ENCODE data around the gene NXPE4.
"Not testable (repeated sequence)": the region's sequence is repeated elsewhere in the genome, so short reads cannot be mapped to it uniquely, and the experiment has no call there.

The NXPE4 gene

GRCh38 chr11:114615448-114616361, 20.1 kb upstream of the NXPE4 start:
- Histone ChIP-seq H4K20me1 (ENCODE audit: insufficient read depth, low read length) (no peaks in the 10 kb centered on the region), H3K4me2 (ENCODE audit: low read length) (no peak overlapping the region), H3K9ac (ENCODE audit: low read length) (no peak overlapping the region), H3K4me1 (ENCODE audit: low read length) (no peaks in the 10 kb centered on the region), H3K27me3 (ENCODE audit: low read depth, low read length) (no peaks in the 10 kb centered on the region), H2AFZ (ENCODE audit: low read depth, low read length) (no peak overlapping the region), H3K36me3 (replicated peaks; ENCODE audit: low read depth, low read length) (no peaks in the 10 kb centered on the region), H3K27ac (ENCODE audit: low read length) (no peak overlapping the region), H3K79me2 (ENCODE audit: low read length) (no peaks in the 10 kb centered on the region), H3K9me3 (ENCODE audit: insufficient read depth, low read length) (no peaks in the 10 kb centered on the region), H3K4me3 (ENCODE audit: low read length) (no peak overlapping the region)
- TF ChIP-seq CTCF (IDR thresholded peaks at IDR 0.05; ENCODE audit: low read depth, low read length) (no peak), EZH2phosphoT487 (IDR thresholded peaks at IDR 0.05; ENCODE audit: low read depth) (no peak)

DNA sequence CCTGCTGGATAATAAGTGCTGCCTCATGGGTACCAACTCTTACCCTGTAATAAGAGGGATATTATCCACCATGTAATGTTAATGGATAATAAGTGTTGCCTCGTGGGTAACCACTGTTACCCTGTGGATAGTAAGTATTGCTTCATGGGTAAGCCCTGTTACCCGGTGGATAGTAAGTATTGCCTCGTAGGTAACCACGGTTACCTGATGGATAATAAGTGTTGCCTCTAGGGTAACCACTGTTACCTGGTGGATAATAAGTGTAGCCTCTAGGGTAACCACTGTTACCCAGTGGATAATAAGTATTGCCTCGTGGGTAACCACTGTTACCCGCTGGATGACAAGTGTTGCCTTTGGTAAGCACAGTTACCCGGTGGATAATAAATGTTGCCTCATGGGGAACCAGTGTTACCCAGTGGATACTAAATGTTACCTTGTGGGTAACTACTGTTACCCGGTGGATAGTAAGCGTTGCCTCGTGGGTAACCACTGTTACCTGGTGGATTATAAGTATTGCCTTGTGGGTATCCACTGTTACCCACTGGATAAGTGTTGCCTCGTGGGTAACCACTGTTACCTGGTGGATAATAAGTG, 18.6 kb upstream of the NXPE4 start:
- Histone ChIP-seq H3K4me1 (ENCODE audit: low read length) (no peaks in the 10 kb centered on the region), H3K9ac (ENCODE audit: low read length) (no peak overlapping the region), H3K36me3 (replicated peaks; ENCODE audit: low read depth, low read length) (no peaks in the 10 kb centered on the region), H3K4me2 (ENCODE audit: low read length) (no peak overlapping the region), H3K27me3 (ENCODE audit: low read depth, low read length) (no peaks in the 10 kb centered on the region), H3K79me2 (ENCODE audit: low read length) (no peaks in the 10 kb centered on the region), H3K4me3 (ENCODE audit: low read length) (no peak overlapping the region), H4K20me1 (ENCODE audit: insufficient read depth, low read length) (no peaks in the 10 kb centered on the region), H2AFZ (ENCODE audit: low read depth, low read length) (no peak overlapping the region), H3K27ac (ENCODE audit: low read length) (no peak overlapping the region), H3K9me3 (ENCODE audit: insufficient read depth, low read length) (no peaks in the 10 kb centered on the region)
- no peak for TF ChIP-seq CTCF (IDR thresholded peaks at IDR 0.05; ENCODE audit: low read depth, low read length)
- no peak for TF ChIP-seq EZH2phosphoT487 (IDR thresholded peaks at IDR 0.05; ENCODE audit: low read depth)

- H3K27me3 ChIP-seq (ENCODE audit: low read depth, low read length); H3K9me3 ChIP-seq (ENCODE audit: insufficient read depth, low read length); H2AFZ ChIP-seq (ENCODE audit: low read depth, low read length); H3K4me3 ChIP-seq (ENCODE audit: low read length); H3K79me2 ChIP-seq (ENCODE audit: low read length); H4K20me1 ChIP-seq (ENCODE audit: insufficient read depth, low read length); H3K27ac ChIP-seq (ENCODE audit: low read length); H3K4me2 ChIP-seq (ENCODE audit: low read length); H3K36me3 ChIP-seq (replicated peaks; ENCODE audit: low read depth, low read length); H3K9ac ChIP-seq (ENCODE audit: low read length); H3K4me1 ChIP-seq (ENCODE audit: low read length): not testable (repeated sequence)
These were observed 17.5 kb upstream of the NXPE4 start for GRCh38 chr11:114613094-114613493.

DNA sequence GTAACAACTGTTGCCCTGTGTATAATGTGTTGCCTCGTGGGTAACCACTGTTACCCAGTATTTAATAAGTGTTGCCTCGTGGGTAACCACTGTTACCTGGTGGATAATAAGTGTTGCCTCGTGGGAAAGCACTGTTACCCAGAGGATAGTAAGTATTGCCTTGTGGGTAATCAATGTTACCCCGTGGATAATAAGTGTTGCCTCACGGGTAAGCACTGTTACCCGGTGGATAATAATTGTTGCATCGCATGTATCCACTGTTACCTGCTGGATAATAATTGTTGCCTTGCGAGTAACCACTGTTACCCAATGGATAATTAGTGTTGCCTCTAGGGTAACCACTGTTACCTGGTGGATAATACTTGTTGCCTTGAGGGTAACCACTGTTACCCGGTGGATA, 17.1 kb upstream of the NXPE4 start:
- H3K9ac ChIP-seq (ENCODE audit: low read length) = no peak overlapping the region
- no peaks in the 10 kb centered on the region for H4K20me1 ChIP-seq (ENCODE audit: insufficient read depth, low read length)
- H2AFZ ChIP-seq (ENCODE audit: low read depth, low read length) = no peak overlapping the region
- H3K27me3 ChIP-seq (ENCODE audit: low read depth, low read length) = no peaks in the 10 kb centered on the region
- H3K4me3 ChIP-seq (ENCODE audit: low read length) = no peak overlapping the region
- H3K79me2 ChIP-seq (ENCODE audit: low read length) = no peaks in the 10 kb centered on the region
- TF ChIP-seq EZH2phosphoT487 (IDR thresholded peaks at IDR 0.05; ENCODE audit: low read depth) (no peak), CTCF (IDR thresholded peaks at IDR 0.05; ENCODE audit: low read depth, low read length) (no peak)
- H3K36me3 ChIP-seq (replicated peaks; ENCODE audit: low read depth, low read length) = no peaks in the 10 kb centered on the region
- H3K4me2 ChIP-seq (ENCODE audit: low read length) = no peak overlapping the region
- no peak overlapping the region for H3K27ac ChIP-seq (ENCODE audit: low read length)
- H3K4me1 ChIP-seq (ENCODE audit: low read length) = no peaks in the 10 kb centered on the region
- no peaks in the 10 kb centered on the region for H3K9me3 ChIP-seq (ENCODE audit: insufficient read depth, low read length)

DNA sequence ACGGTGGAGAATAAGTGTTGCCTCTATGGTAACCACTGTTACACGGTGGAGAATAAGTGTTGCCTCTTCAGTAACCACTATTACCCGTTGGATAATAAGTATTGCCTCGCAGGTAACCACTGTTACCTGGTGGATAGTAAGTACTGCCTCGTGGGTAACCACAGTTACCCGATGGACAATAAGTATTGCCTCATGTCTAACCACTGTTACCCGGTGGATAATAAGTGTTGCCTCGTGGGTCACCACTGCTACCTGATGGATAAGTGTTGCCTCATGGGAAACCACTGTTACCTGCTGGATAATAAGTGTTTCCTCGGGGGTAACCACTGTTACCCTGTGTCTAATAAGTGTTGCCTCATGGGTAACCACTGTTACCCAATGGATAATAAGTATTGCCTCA, 16.6 kb upstream of the NXPE4 start:
- H3K4me2 ChIP-seq (ENCODE audit: low read length); H3K9me3 ChIP-seq (ENCODE audit: insufficient read depth, low read length); H2AFZ ChIP-seq (ENCODE audit: low read depth, low read length); H3K27ac ChIP-seq (ENCODE audit: low read length); H3K36me3 ChIP-seq (replicated peaks; ENCODE audit: low read depth, low read length); H3K9ac ChIP-seq (ENCODE audit: low read length); H3K27me3 ChIP-seq (ENCODE audit: low read depth, low read length); H3K79me2 ChIP-seq (ENCODE audit: low read length); H3K4me3 ChIP-seq (ENCODE audit: low read length); H3K4me1 ChIP-seq (ENCODE audit: low read length); H4K20me1 ChIP-seq (ENCODE audit: insufficient read depth, low read length): not testable (repeated sequence)
